Measurements from ENCODE around the gene ID1.
"Not testable (repeated sequence)": the region's sequence is repeated elsewhere in the genome, so short reads cannot be mapped to it uniquely, and the experiment has no call there.

ID1 gene

GRCh38 chr20:31573555-31574321, 31.4 kb upstream of the ID1 start:
- no peak for DNase-seq (ENCODE audit: low spot score)

DNA sequence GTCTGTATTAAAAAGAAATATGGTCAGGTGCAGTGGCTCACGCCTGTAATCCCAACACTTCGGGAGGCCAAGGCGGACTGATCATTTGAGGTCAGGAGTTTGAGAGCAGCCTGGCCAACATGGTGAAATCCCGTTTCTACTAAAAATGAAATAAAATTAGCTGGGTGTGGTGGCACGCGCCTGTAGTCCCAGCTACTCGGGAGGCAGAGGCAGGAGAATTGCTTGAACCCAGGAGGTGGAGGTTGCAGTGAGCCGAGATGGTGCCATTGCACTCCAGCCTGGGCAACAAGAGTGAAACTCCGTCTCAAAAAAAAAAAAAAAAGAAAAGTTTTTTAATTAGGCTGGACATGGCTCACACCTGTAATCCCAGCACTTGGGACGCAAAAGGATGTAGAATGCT, 30.1 kb upstream of the ID1 start:
- not testable (repeated sequence) for DNase-seq (ENCODE audit: low spot score)

- no peak for DNase-seq (ENCODE audit: low spot score)
Measured at GRCh38 chr20:31576751-31577150, 28.3 kb upstream of the ID1 start.

DNA sequence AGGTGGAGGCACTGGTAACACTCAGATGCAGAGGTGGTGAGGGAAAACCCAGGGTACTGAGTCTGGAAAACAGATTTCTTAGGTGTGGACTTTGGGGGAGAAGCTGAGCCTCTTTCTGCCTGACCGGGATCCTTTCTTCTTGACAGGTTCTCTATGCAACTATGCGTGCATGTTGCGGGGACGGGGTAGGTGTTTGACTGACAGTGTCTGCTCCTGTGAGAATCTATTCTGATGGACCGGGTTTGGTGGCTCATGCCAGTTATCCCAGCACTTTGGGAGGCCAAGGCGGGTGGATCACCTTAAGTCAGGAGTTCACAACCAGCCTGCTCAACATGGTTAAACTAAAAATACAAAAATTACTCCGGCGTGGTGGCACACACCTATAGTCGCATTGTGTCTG, 27.9 kb upstream of the ID1 start:
- no peak for DNase-seq (ENCODE audit: low spot score)

GRCh38 chr20:31578448-31579138, 26.5 kb upstream of the ID1 start:
- no peak for DNase-seq (ENCODE audit: low spot score)

GRCh38 chr20:31579245-31579644, 25.8 kb upstream of the ID1 start:
- no peak for DNase-seq (ENCODE audit: low spot score)

GRCh38 chr20:31579941-31580651, 25.0 kb upstream of the ID1 start:
- not testable (repeated sequence) for DNase-seq (ENCODE audit: low spot score)

DNA sequence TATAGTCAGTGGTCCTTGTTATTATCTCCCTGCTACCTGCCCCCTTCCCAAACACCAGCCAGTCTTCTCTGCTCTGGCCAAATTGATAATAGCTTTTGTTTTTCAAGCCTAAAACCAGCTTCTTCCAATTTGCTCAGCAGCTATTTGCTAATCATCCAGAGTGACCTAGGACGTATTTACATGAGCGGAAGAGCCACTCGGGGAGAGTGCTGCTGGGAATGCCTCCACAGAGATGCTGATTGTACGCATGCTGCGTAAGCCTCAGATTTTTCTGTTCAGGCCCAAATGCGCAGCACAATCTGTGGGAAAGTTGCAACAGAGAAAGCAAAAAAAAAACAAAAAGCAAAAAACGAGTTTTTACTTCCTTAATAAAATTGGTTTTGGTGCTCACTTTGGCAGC, 24.4 kb upstream of the ID1 start:
- no peak for DNase-seq (ENCODE audit: low spot score)

DNA sequence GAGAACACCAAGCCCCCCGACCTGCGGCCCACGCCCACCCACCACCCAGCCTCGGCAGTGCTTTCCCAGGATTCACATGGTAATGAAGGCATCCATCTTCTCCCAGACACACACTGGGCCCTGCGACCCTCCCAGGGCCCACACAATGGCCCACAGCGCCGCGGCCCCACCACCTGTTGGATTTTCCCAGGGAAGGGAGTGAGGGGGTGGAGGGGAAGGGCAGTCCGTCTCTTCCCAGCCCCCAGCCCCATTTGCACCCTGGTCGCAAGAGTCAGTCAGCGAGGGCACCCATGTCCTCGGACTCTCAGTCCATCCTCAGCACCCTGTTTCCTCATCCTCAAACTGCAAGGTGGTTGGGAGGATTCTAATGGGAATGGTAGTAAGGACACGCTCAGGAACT, 23.7 kb upstream of the ID1 start:
- DNase-seq (ENCODE audit: low spot score) = no peak

DNA sequence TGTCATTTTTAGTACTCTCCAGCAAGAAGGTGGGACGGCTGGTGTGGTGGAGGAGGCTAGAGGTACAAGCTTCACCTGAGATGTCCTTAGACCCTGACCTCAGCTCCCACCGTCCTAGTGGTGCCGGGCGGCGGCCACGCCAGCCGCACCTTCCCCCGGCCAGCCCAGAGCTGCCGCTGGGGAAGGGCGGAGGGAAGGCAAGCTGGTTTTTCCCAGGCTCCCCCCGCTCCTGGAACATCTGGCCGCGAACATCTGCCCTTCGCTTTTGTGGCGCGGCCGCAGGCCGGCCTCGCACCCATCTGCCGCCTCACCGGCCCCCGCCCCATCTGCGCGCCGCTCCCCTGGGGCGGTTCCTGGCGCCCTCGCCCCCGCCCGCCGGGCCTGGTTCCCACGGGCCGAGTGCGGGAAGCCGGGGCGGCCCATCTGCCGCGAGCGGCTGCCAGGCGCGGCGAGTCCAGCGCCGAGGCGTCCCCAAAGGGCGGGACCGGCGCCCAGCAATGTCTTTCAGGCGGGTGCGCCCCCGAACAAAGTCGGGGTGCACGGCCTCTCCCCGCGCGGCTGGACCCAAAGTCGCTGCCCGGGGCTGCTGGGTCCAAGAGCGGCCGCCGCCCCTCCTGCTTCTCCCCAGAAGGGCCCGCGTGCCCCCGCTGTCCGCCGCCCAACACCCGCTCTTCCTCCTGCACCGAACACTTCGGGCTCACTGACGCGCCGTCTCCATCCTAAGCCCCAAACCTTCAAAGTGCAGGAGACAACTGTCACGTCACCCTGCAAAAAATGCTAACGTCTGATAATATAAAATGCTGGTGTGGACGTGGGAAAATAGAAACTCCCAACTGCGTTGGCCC, 17.3 kb upstream of the ID1 start:
- peak; percentile 47 for DNase-seq (ENCODE audit: low spot score)

GRCh38 chr20:31590717-31591225, 14.3 kb upstream of the ID1 start:
- no peak for DNase-seq (ENCODE audit: low spot score)

DNA sequence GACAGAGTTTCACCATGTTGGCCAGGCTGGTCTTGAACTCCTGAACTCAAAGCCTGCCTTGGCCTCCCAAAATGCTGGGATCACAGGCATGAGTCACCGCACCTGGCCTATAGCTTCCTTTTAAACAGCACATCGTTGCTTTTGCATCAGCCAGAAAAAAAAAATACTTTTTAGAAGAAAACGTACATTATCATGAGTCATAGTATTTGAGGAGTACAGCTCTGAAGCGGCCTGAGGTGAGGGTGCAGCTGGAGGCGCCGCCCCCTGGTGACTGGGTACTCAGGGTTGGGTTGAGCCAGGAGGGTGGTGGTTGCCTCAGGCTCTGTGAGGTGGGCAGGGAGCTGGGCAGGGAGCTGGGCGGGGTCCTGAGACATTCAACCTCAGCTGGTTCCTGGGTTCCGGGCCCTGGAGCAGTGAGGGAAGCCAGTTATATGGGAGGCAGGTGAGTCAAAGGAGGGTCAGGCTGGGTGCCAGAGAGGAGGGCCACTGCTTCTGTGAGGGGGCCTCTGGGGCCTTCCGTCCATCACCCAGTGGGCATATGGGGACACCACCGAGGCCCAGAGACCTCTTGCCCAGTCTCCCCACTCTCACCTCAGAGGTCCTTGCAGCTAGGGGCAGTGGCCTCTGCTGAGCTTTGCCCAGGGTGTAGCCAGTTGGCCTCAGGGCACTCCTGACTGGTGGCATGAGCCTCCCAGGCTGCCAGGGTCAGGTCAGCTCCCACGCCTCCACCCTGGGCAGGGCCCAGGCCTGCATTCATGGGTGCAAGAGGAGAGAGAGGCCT, 11.7 kb upstream of the ID1 start:
- DNase-seq (ENCODE audit: low spot score) = peak; percentile 51

- DNase-seq (ENCODE audit: low spot score) = no peak
Measured at GRCh38 chr20:31594002-31594557, 11.0 kb upstream of the ID1 start.

GRCh38 chr20:31594558-31595379, 10.3 kb upstream of the ID1 start:
- no peak for DNase-seq (ENCODE audit: low spot score)

GRCh38 chr20:31595380-31595653, 9.8 kb upstream of the ID1 start:
- no peak for DNase-seq (ENCODE audit: low spot score)

GRCh38 chr20:31595654-31596411, 9.3 kb upstream of the ID1 start:
- peak; percentile 93 for DNase-seq (ENCODE audit: low spot score)

DNA sequence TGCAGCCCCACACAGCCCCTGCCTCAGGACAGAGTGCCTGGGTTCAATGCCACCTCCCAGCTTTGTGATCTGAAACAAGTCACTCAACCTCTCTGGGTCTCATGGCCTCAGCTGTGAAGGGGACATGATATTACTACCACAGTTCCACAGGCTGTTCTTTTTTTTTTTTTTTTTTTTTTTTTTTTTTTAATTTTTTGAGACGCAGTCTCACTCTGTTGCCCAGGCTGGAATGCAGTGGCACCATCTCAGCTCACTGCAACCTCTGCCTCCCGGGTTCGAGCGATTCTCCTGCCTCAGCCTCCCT, 8.7 kb upstream of the ID1 start:
- DNase-seq (ENCODE audit: low spot score) = not testable (repeated sequence)

DNA sequence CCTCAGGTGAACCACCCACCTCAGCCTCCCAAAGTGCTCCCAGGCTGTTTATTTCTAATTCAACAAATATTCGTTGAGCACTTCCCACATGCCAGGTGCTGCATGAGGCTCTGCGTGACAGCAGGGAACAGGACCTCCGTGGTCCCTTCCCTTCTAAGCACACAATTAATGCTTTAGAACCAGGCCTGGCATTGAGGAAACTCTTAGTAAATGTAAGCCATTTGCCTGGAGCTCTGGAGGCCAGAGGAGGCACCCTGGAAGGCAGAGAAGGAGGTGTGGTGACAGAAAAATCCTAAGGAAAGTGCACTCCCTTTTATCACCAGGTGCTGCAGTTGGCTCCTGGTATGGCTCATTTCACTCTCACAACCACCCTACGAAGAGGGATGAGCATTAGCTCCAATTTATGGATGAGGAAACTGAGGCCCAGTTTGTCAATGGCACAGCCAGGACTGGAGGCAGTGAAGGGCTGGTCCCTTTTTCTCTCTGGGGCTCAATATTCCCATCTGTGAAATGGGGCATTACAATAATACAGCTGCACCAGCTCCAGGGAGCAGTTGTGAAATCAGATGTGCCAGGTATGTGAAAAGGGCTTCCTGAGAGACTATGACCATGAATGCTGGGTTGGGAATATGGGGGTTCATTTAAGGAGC, 8.1 kb upstream of the ID1 start:
- peak; percentile 0 for DNase-seq (ENCODE audit: low spot score)

DNA sequence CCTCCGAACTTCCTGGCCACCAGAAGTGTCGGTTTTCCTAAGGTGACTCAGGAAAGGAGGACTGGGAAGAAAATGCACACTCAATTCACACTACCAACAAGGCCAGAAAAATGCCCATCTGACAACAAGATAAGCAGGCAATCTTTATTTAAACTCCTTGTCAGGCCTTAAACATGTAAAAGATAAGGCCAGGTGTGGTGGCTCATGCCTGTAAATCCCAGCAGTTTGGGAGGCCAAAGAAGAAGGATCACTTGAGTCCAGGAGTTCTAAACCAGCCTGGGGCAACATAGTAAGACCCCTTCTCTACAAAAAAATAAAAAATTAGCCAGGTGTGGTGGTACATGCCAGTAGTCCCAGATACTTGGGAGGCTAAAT, 7.6 kb upstream of the ID1 start:
- no peak for DNase-seq (ENCODE audit: low spot score)
